Activated T-cell treated with anti-CD3 and anti-CD28 coated beads, Interleukin-2, amount 50 U/mL, for 1 hour (primary cell): Measurements from ENCODE around the gene PAK5.

Experiments used
- DNase-seq: peaks from one replicate; pipeline ENCODE4 v3.0.0-alpha.2; 2020

Gene PAK5

DNA sequence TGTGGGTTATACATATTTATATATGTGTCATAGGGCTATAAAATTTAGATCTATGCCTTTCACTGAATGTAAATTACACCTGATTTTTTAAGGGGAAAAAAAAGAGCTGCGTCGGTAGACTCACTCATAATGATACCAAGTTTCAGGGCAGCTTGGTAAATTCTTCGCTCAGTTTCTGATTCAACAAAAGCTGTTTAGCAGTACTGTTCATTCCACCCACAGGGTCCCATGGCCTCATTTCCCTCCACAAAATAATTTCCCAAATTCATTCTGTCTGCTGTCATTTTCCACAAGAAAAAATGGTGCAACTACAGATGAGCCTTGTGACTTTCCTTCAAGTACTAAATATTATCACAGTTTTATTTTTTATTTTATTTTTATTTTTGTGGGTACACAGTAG, 63.7 kb downstream of the PAK5 start:
- DNase-seq: no peak

DNA sequence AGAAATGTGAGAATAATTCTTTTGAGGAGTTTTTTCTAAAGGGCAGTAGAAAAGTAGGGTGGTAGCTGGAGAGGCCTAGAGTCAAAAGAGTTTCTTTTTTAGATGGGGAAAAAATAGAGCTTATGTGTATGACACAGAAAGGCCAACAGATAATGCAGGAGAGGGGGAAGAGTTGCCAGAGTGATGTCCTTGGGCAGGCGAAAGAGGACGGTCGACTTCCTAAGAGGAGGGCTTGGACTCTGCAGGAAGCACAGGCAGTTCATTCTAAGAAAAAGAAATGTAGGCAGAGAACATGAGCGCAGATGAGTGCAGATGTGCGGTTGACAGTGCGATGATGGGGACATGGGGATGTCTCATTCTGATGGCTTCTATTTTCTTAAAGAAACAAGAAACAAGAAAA, 68.9 kb downstream of the PAK5 start:
- DNase-seq: no peak

- no peak for DNase-seq
Observed at GRCh38 chr20:9761476-9761875, 77.4 kb downstream of the PAK5 start.

GRCh38 chr20:9759392-9759791, 79.5 kb downstream of the PAK5 start:
- no peak for DNase-seq

DNA sequence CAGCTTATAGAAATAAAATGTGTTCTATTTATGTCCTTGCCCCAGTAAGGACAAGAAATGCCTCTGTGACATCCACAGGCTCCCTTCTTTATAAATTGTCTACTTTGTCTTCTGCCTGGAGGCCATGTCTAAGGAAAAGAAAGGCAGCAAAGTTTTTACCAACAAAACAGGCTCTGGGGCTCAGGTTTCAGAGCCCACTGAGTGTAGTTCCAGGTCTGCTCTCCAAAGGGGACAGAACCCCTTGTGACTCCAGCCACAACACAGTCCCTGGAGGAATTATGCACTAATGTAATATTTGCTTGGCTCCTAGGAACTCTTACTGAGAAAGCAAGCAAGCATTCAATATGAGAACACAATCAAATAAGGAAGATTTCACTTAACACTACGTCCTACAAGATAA, 80.1 kb downstream of the PAK5 start:
- no peak for DNase-seq

- DNase-seq: no peak
Observed at GRCh38 chr20:9756660-9757059, 82.2 kb downstream of the PAK5 start.

DNA sequence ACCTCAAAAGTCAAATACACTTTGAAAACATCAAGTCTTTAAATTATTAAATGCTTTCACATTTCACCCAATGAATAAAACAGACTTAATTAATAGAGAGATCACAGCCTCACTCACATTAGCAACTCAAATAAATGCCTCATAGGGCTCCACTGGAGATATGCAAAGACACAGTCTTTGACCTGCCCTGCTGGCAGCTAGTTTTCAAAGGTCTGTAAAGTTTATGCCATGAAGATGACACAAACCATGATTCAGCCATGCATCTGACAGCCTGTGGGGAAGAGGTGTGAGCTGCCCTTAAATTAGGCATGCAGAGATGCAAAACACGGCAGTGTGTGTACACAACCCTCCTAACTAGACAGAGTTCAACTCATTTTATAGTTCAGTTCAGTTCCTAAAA, 83.6 kb downstream of the PAK5 start:
- DNase-seq: no peak

DNA sequence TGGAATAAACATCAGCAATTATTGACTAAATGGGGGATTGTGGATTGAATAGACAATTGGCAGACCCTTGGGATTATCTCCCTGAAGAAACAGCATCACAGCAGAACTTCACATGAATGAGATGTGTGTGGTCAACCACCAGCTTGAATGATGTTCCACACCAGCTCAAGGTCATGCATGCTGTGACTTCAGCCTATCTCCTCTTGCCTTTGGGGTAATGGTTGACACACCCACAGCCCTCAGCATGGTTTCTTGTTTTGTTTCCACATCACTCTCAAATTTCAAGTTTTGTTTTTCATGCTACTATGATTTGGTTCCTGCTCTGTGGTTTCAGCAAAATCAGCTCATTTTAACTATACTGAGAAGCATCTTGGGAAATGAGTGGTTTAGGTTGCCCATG, 94.3 kb downstream of the PAK5 start:
- no peak for DNase-seq

- no peak for DNase-seq
Observed at GRCh38 chr20:9743871-9744270, 95.0 kb downstream of the PAK5 start.

- DNase-seq: no peak
Observed at GRCh38 chr20:9742821-9743220, 96.1 kb downstream of the PAK5 start.

GRCh38 chr20:9741996-9742395, 96.9 kb downstream of the PAK5 start:
- DNase-seq: no peak

DNA sequence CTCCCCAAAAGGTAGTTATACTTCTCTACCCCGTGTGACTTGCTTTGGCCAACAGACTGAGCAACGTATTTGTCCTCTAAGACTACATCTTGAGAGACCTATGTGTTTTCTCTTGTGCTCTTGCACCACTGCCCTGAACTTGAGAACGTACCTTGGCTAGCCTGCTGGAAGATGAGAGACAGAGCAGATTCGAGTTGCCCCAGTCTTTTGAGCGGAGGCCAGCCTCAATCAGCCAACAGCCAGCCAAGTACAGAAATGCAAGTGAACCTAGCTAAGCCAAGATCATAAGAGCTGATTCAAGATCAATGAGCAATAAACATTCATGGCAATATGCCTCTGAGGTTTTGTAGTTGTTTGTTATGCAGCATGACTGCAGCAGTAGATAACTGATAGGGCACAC, 98.4 kb downstream of the PAK5 start:
- no peak for DNase-seq

DNA sequence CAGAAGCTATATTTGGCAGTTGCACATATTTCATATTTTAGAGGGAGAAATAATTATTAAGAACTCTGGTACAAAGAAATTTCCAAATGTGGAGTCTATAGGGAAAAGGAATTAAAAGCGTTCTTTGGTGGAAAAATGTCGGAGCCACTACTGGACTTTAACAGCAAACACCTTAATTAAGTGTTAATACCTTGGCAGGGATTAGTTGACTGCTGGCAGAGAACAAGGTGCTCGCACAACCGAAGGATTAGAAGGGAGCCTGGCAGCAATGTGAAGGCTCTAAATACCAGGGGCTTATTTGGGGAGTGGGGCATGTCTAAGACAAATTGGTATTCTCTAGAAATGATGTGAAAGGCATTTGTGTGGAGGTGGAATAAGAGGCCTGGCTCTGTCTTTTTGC, 98.9 kb downstream of the PAK5 start:
- DNase-seq: no peak

GRCh38 chr20:9736373-9736772, 102.5 kb downstream of the PAK5 start:
- DNase-seq: no peak

DNA sequence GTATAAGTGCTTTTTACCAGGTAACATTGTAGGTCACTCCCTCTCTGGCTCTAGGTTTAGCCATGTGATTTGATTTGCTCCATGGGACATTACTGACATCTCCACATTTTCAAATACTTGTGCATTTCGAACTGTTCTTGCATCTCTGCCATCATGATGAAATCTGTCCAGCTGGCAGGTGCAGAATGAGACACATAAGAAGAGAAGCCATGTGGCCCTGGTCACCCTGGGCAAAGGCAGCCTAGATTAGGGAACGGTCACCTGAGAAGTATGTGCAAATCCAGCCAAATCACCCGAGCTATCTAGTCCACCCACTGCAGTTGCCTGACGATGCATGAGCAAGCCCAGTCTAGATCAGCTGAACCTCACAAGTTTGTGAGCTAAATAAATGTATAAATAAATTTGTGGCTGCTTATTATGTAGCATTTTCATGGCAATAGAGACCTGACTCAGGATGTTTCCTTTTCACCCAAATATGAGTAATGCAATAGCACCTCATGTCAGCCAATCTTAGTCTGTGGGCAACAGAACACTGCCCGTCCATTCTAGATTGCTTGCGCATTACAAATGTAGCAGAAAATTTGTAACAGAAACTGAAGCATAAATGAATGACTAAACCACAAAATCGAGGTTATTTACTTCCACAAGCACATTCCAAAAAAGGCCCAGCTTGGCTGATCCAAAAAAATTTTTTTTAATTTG, 115.2 kb downstream of the PAK5 start:
- DNase-seq: no peak

- DNase-seq: no peak
Observed at GRCh38 chr20:9711872-9712271, 127.0 kb downstream of the PAK5 start.

- no peak for DNase-seq
Observed at GRCh38 chr20:9710685-9711084, 128.2 kb downstream of the PAK5 start.

- no peak for DNase-seq
Observed at GRCh38 chr20:9705722-9706476, 133.0 kb downstream of the PAK5 start.

- no peak for DNase-seq
Observed at GRCh38 chr20:9699181-9699580, 139.7 kb downstream of the PAK5 start.

DNA sequence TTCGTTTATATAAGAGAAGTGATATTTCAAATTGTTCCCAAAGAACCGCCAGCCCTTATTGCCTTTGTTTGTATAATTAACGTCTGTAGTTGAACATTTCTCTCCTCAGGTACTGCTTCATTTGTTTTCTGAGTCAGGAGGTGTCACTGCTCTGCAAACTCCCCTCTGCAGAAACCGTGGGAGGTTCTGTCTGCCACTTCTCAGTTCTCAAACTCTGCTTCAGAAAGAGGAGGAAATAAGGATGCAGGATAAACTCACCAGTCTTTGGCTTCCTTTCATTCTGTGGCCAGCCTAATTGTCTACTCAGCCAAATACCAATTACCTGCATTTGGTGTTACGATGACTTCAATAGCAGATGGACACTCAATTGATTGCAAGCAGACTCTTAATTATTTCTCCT, 149.8 kb downstream of the PAK5 start:
- no peak for DNase-seq

DNA sequence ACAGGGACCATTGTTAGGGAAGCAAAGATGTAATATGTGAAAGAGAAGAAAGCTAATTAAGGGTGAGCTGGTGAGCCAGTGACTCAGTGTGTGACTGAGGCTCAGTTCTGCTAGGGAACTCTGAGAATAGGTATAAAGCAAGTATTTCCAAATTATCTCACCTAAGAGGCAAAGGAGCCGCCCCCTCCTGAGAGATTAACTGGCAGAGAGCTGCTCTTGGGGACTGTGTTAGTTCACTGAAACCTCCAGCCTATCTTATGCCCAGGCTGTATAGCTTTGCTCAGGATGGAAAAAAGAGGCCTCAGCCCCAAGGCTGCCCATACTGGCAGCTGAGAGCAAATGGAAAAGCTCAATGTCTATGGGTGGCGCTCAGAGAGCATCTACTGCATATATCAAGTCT, 152.0 kb downstream of the PAK5 start:
- no peak for DNase-seq

DNA sequence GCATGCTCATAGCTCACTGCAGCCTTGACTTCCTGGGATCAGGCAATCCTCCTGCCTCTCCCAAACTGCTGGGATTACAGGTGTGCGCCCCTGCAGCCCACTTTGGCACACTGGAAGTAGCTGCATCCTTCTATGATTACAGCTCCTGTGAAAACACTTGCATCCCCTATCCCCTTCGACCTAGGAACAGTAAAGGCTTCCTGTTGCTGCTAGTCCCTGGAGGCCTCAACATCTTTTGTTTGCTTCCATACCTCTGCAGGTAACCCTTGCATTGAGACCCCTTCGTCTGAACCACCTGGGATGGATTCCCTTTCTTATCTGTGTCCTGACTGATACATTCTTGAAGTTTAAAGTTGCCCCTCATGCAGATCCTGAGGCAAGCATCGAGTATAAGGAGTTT, 152.4 kb downstream of the PAK5 start:
- no peak for DNase-seq

DNA sequence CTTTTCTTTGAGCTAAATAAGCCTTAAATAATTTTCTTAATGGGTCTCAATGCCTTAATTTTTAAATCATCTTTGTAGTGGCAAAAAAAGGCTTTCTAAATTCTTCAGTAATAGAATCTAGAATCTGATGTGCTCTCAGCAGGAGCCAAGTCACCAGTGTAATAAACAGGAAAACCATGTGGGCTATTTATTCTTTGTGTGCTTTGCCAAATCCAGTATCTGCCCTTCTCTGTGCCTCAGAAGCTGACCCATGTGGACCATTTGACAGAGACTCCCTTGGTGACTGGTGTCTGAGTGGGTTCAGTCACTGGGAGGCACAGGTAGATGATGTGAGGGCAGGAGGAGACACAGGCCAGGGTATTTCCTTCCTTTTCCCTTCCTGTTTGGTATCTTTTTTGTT, 152.9 kb downstream of the PAK5 start:
- no peak for DNase-seq

DNA sequence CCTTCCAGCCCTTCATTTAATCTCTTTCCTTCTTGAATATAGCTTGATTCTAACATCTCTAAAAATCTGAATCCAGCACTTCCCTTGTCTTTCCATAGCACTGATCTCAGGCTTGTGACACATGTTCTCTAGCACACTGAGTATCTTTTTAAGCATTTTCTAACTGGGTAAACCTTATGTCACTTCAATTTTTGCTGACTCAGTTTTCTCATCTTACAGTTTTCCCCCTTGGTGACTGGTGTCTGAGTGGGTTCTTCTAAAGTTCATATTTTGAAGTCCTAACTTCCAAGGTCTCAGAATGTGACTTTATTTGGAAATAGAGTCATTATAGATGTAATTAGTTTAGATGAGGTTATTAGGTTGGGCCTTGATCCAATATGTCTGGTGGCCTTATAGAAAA, 153.9 kb downstream of the PAK5 start:
- DNase-seq: no peak

GRCh38 chr20:9677100-9677623, 161.7 kb downstream of the PAK5 start:
- no peak for DNase-seq
